ENCODE data around the gene SLC3A2. TPM values are rescaled to one million over a fixed set of nuclear protein-coding genes. Genes with fewer than 3 reads are reported as not detected.

SLC3A2 gene
- total and polyA plus RNA-seq, 2 of the 13 experiments (the other 11 are each of a cell fraction or from before 2014, with no cell fraction given): 213 to 226 TPM

GRCh38 chr11:62855571-62856332, 24.9 kb upstream of the SLC3A2 start (continued):
- TF ChIP-seq MTF1 (CRISPR knock-in tag; IDR thresholded peaks at IDR 0.05): 0 out of 2 replicates have a peak, but pooled peaks have one; percentile 78
- TF ChIP-seq ZNF180 (CRISPR knock-in tag; IDR thresholded peaks at IDR 0.05; ENCODE audit: borderline replicate concordance, low read depth): peak; percentile 92; the same call in 1 of the 2 replicates
- TF ChIP-seq NFIB (CRISPR knock-in tag; IDR thresholded peaks at IDR 0.05; ENCODE audit: borderline replicate concordance): no peak
- TF ChIP-seq ZFP36L2 (CRISPR knock-in tag; IDR thresholded peaks at IDR 0.05): no peak; the same call in 1 of the 2 replicates
- TF ChIP-seq TBP (CRISPR knock-in tag; IDR thresholded peaks at IDR 0.05): 0 out of 2 replicates have a peak, but pooled peaks have one; percentile 74
- peak; percentile 90 for TF ChIP-seq ZNF781 (CRISPR knock-in tag; IDR thresholded peaks at IDR 0.05; ENCODE audit: borderline replicate concordance, not compliant biosample characterization)
- no peak; the same call in 1 of the 2 replicates for TF ChIP-seq TBX3 (IDR thresholded peaks at IDR 0.05; ENCODE audit: borderline replicate concordance)
- peak; percentile 80 for TF ChIP-seq HDAC2 (CRISPR knock-in tag; IDR thresholded peaks at IDR 0.05)
- TF ChIP-seq TARDBP (CRISPR knock-in tag; IDR thresholded peaks at IDR 0.05): peak; percentile 87
- TF ChIP-seq PAWR (CRISPR knock-in tag; IDR thresholded peaks at IDR 0.05; ENCODE audit: borderline replicate concordance): no peak
- peak; percentile 73 for TF ChIP-seq THAP8 (CRISPR knock-in tag; IDR thresholded peaks at IDR 0.05; ENCODE audit: borderline replicate concordance)
- no peak for TF ChIP-seq ZMAT5 (CRISPR knock-in tag; IDR thresholded peaks at IDR 0.05; ENCODE audit: borderline replicate concordance, low read depth)
- peak; percentile 84 for TF ChIP-seq ZBTB10 (CRISPR knock-in tag; IDR thresholded peaks at IDR 0.05; ENCODE audit: borderline replicate concordance)
- TF ChIP-seq POLR2G (IDR thresholded peaks at IDR 0.05; ENCODE audit: low read depth, low read length): peak; percentile 100
- peak; percentile 98 for TF ChIP-seq ZNF772 (CRISPR knock-in tag; IDR thresholded peaks at IDR 0.05)
- peak; percentile 49; the same call in 1 of the 2 replicates for TF ChIP-seq BHLHE40 (IDR thresholded peaks at IDR 0.05; ENCODE audit: low read length)
- peak; percentile 57; the same call in 1 of the 2 replicates for TF ChIP-seq SSRP1 (CRISPR knock-in tag; IDR thresholded peaks at IDR 0.05)
- peak; percentile 85 for TF ChIP-seq MIXL1 (CRISPR knock-in tag; IDR thresholded peaks at IDR 0.05)
- TF ChIP-seq ZNF333 (CRISPR knock-in tag; IDR thresholded peaks at IDR 0.05; ENCODE audit: borderline replicate concordance): peak; percentile 38; the same call in 1 of the 2 replicates
- 0 out of 2 replicates have a peak, but pooled peaks have one; percentile 40 for TF ChIP-seq ZNF136 (CRISPR knock-in tag; IDR thresholded peaks at IDR 0.05; ENCODE audit: low read depth)
- TF ChIP-seq FOSL1 (CRISPR knock-in tag; IDR thresholded peaks at IDR 0.05; ENCODE audit: borderline replicate concordance): no peak
- TF ChIP-seq PPARG (CRISPR knock-in tag; conservative IDR thresholded peaks at IDR 0.05): peak; percentile 61; the same call in 1 of the 2 replicates
- peak; percentile 97 for TF ChIP-seq SRY (CRISPR knock-in tag; IDR thresholded peaks at IDR 0.05)
- TF ChIP-seq ZNF350 (CRISPR knock-in tag; IDR thresholded peaks at IDR 0.05; ENCODE audit: borderline replicate concordance, low read depth): peak; percentile 81
- TF ChIP-seq ZNF564 (CRISPR knock-in tag; IDR thresholded peaks at IDR 0.05): peak; percentile 59; the same call in 1 of the 2 replicates
- TF ChIP-seq ZNF547 (CRISPR knock-in tag; IDR thresholded peaks at IDR 0.05): peak; percentile 94
